Glomerular endothelial cell (primary cell): ENCODE data around the gene ALK. TPM values are rescaled to one million over a fixed set of nuclear protein-coding genes. Genes with fewer than 3 reads are reported as not detected.

ENCODE experiments used
- total RNA-seq: library from RNA; depleted of rRNA; stranded (reverse); fragments of >200 nt; gene quantifications from 2 replicates; pipeline ENCODE4 v1.2.3, GENCODE V29; 2015

Gene ALK
- total RNA-seq, 1 donor from 2014 or later, result not detected

Other genes with a start within 250 kb of the ALK start
- 91.5 and 114 TPM in 2 replicates for gene YPEL5, start 225.4 kb upstream of the ALK start, total RNA-seq